Colonic mucosa (tissue), 4 donors: ENCODE results near the gene NCF2. TPM values are rescaled to one million over a fixed set of nuclear protein-coding genes. Genes with fewer than 3 reads are reported as not detected.
A peak's percentile ranks its signal among the peaks of the same experiment; 100 is the strongest.

Experiments used
- DNase-seq: peaks from one replicate; pipeline ENCODE4 v3.0.0-alpha.2; 2020
- H3K27ac ChIP-seq: fragments of 200-600 bp; one replicate; pipeline ENCODE4 v1.8.0; 2021
- H3K27me3 ChIP-seq: fragments of 200-600 bp; one replicate; pipeline ENCODE4 v1.8.0; 2021
- H3K36me3 ChIP-seq: fragments of 200-600 bp; one replicate; pipeline ENCODE4 v1.8.0; 2021
- H3K4me1 ChIP-seq: fragments of 200-600 bp; one replicate; pipeline ENCODE4 v1.8.0; 2021; ENCODE audit warnings: mild to moderate bottlenecking
- H3K4me3 ChIP-seq: fragments of 200-600 bp; one replicate; pipeline ENCODE4 v1.8.0; 2021
- H3K9ac ChIP-seq, 2 donors: one replicate each; pipeline ENCODE4 v1.7.0; 2013; ENCODE audit warnings: control low read depth in 2 of 2, low read depth in 2 of 2, low read length in 2 of 2
- H3K9me3 ChIP-seq: fragments of 200-600 bp; one replicate; pipeline ENCODE4 v1.8.0; 2021
- intact Hi-C: fragments of 100-400 bp; cut with DNase I; formaldehyde crosslinking; loops from one replicate; pipeline ENCODE4 v1.14.1; 2022
- total RNA-seq, 2 donors: library from RNA; stranded (reverse); fragmentation: NEBNext Ultra II Directional in 1 of 2; extraction: Animal tissue kit (Norgen Biotek cat#: 25700) in 1 of 2; gene quantifications; one replicate each; pipeline ENCODE4 v1.2.1, GENCODE V29; 2021
- TF ChIP-seq, protein P1 (sequence below): fragments of 200-600 bp; IDR thresholded peaks from one replicate; pipeline ENCODE4 v1.8.0; 2022; ENCODE audit warnings: antibody characterized with exemption, mild to moderate bottlenecking
- donor health status: healthy.
- donor health status: DM: no; HTN: no; CAD: no.
- donor health status: DM: no; HTN: no; CAD: no.

Gene NCF2
- total RNA-seq, 2 donors from 2014 or later = 2.5 to 9.1 TPM

DNA sequence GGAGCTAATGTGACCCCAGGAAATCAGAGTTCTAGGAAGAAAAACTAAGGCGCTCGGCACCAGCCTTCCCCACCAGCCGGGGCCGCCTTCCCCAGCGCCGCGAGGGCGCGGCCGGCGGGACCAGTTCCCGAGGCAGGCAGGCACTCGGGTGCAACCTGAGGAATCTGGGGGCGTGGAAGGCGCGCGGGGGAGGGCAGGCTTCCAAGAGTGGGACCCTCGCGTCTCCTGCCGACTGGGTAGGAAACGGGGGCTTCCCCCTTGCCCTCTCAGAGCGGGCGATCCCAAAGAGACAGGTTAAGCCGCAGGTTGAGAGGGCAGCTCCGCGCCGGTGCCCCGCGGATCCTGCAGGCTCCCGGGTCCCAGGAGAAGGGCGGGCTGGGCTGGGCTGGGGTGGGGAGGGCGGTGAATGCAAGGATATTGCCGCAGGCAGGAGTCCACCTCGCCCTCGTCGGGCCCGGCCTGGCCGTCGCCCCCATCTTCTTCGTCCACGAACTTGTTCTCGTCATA is 44.9 kb upstream of the NCF2 start:
- intact Hi-C loops = no loop called here
- DNase-seq = peak; percentile 64
- H3K9ac ChIP-seq = peak overlapping the region; percentile 87 to 89
- H3K9me3 ChIP-seq = no peaks in the 10 kb centered on the region
- H3K4me1 ChIP-seq = peaks cover 15% of the 10 kb centered on the region
- H3K36me3 ChIP-seq = no peaks in the 10 kb centered on the region
- TF ChIP-seq, protein P1, sequence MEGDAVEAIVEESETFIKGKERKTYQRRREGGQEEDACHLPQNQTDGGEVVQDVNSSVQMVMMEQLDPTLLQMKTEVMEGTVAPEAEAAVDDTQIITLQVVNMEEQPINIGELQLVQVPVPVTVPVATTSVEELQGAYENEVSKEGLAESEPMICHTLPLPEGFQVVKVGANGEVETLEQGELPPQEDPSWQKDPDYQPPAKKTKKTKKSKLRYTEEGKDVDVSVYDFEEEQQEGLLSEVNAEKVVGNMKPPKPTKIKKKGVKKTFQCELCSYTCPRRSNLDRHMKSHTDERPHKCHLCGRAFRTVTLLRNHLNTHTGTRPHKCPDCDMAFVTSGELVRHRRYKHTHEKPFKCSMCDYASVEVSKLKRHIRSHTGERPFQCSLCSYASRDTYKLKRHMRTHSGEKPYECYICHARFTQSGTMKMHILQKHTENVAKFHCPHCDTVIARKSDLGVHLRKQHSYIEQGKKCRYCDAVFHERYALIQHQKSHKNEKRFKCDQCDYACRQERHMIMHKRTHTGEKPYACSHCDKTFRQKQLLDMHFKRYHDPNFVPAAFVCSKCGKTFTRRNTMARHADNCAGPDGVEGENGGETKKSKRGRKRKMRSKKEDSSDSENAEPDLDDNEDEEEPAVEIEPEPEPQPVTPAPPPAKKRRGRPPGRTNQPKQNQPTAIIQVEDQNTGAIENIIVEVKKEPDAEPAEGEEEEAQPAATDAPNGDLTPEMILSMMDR = no peak
- H3K27me3 ChIP-seq = no peaks in the 10 kb centered on the region
- peak overlapping the region; percentile 77 for H3K4me3 ChIP-seq
- peak overlapping the region; percentile 98 for H3K27ac ChIP-seq

DNA sequence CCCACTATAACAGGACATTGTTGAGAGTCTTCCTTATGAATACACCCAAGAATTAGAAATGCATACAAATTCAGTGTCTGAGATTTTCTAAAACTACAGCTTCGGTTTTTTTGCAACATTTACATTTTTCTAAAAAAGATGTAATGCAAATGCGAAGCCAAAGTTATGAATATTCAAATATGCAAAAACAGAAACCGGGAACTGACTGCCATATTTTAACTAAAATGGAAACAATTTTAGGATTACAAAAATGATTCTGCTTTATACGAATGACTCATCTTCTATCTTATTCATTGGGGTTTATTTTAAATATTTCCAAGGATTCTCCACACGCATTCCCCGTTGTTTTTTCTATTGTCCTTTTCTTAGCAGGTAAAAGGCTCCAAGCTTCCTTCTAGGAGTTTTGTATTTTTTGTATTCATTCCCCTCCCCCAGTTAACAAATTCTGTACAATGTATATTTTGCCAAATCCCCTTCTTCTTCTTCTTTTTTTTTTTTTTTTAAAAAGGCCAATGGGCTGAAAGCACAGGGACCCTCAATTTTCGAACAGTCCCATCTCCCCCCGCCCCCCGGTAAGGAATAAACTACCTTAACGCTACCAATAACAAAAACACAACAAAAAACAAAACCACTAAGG is 44.3 kb upstream of the NCF2 start:
- TF ChIP-seq, protein P1 = no peak
- no peak for DNase-seq
- Histone ChIP-seq H3K9ac (peak overlapping the region; percentile 87 to 89), H3K36me3 (no peaks in the 10 kb centered on the region), H3K27ac (peak overlapping the region; percentile 98), H3K9me3 (no peaks in the 10 kb centered on the region), H3K27me3 (no peaks in the 10 kb centered on the region), H3K4me1 (peaks cover 15% of the 10 kb centered on the region), H3K4me3 (peak overlapping the region; percentile 77)
- intact Hi-C loops = no loop called here

DNA sequence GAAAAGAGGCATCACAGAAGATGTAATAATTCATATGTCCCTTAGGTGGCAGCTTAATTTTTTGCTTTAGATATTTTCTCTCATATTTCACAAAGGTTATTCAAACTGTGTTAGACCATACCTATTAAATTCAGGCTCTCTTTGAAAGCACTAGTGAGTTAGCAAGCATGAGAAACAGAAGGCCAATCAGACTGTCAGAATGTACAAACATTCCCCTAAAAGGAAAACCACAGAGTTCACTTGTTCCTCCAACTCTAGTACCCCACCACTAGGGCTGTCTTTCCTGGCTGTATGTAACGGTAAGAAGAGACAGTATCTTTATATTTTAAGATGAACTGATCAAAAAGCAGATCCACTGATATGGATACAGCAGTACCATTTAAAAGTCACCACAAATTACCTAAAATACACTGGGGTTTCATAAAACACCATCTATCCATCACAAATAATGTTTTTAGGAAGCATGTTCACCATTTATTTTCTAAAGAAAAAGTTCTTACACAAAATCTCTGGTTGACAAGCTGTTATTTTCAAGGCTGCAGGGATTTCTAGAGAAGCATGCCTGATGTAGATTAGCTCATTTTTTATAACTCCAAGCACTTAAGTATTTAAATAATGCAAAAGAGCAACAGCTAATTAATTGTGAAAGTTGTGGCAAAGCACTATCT is 43.6 kb upstream of the NCF2 start:
- intact Hi-C loops = no loop called here
- TF ChIP-seq, protein P1 = peak; percentile 44
- Histone ChIP-seq H3K27ac (peak overlapping the region; percentile 98), H3K27me3 (no peaks in the 10 kb centered on the region), H3K9me3 (no peaks in the 10 kb centered on the region), H3K4me1 (peaks cover 15% of the 10 kb centered on the region), H3K36me3 (no peaks in the 10 kb centered on the region), H3K9ac (peak overlapping the region in 1 of 2 donors; percentile 87), H3K4me3 (peak overlapping the region; percentile 77)
- DNase-seq = no peak

DNA sequence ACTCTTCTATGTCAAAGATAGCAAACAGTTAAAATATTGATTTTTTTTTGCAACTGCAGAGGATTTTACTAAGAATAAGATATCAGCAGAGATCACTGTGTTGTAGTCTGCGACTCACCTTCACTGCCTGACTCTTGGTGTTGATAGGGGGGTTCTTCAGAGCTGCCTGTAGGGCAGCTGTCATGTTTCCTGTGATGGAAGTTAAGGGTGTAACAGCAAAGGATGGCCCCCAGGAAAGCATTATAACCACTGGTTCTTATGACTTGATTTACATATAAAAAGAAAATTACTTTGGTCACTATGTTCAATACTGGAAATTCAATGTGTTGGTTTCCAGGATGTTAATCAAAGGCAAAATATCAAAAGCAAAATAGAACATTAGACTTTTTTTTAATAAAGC is 42.7 kb upstream of the NCF2 start:
- no peak overlapping the region for H3K9ac ChIP-seq
- peaks cover 15% of the 10 kb centered on the region for H3K4me1 ChIP-seq
- H3K9me3 ChIP-seq = no peaks in the 10 kb centered on the region
- TF ChIP-seq, protein P1 = no peak
- no peak overlapping the region for H3K27ac ChIP-seq
- H3K36me3 ChIP-seq = no peaks in the 10 kb centered on the region
- DNase-seq = no peak
- intact Hi-C loops = no loop called here
- no peaks in the 10 kb centered on the region for H3K27me3 ChIP-seq
- peak overlapping the region; percentile 77 for H3K4me3 ChIP-seq

DNA sequence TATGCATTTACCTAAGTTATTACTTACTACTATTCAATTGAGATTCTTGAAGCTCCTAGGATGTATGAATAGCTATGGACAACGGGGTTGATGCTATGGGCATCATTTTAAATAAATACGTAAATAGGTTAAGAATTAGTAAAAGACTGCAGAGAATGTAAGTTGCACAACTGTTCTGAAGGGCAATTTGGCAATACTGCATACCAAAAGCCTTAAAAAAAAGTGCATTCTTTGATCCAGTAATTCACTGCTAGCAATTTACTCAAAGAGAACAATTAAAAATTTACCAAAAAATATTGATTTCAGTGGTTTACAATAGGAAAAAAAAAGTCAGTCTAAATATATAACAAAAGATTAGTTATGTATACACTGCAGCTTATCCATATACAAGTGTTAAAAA is 41.9 kb upstream of the NCF2 start:
- DNase-seq = no peak
- intact Hi-C loops = no loop called here

More for the DNA sequence above, 41.9 kb upstream of the NCF2 start:
- no peak overlapping the region for H3K4me3 ChIP-seq
- TF ChIP-seq, protein P1 = no peak
- no peak overlapping the region for H3K9ac ChIP-seq
- no peaks in the 10 kb centered on the region for H3K27me3 ChIP-seq
- H3K9me3 ChIP-seq = no peaks in the 10 kb centered on the region
- no peak overlapping the region for H3K27ac ChIP-seq
- no peaks in the 10 kb centered on the region for H3K36me3 ChIP-seq
- H3K4me1 ChIP-seq = peaks cover 15% of the 10 kb centered on the region
